ENCODE results near the gene CAV3. TPM values are rescaled to one million over a fixed set of nuclear protein-coding genes. Genes with fewer than 3 reads are reported as not detected.
"Not testable (repeated sequence)": the region's sequence is repeated elsewhere in the genome, so short reads cannot be mapped to it uniquely, and the experiment has no call there.

CAV3 gene
- not detected for total RNA-seq
- polyA plus RNA-seq: under 1 TPM in 1 of 3 donors, not detected in 2; 0.11 TPM
- long read RNA-seq, donor 1: 0 reads
- long read RNA-seq, donor 2: 0 reads

DNA sequence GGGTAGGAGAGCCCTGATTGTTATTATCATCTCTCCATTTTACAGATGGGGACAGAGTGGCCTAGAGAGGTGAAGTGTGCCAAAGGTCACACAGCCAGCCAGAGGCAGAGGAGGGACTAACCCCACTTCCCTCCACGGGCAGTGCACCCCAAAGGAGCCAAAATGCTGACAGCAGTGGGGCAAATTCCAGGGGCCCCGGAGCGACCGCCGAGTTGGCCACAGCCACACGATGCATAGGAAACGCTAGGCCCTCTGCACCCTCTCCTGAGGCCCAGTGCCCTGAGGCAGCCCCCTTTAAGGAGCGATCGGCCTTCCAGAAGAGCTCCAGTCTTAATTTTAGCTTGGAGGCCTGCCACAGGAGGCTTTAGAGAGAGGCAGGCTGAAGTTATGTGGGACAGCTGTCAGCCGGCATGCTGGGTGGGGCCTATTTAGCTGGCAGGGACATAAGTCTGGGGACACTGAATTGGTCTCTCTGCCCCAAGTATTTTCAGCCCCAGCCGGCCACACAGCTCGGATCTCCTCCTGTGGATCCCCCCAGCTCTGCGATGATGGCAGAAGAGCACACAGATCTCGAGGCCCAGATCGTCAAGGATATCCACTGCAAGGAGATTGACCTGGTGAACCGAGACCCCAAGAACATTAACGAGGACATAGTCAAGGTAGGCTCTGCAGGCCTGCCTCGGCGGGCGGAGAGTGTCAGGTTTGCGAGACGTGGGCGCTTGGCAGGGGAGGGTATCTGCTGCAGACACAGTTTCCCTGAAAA, at the start of gene CAV3:
CAV3 (plus strand) TSS at position 471 of the 763 bp plus-strand sequence; CDS start at position 546, 75 bp downstream.
- no peak for DNase-seq
- H3K4me1 ChIP-seq: peaks cover 0 to 7% (median 0%) of the 10 kb centered on the region in 6 donors
- no peaks in the 10 kb centered on the region for H3K9me3 ChIP-seq
- peaks cover 0 to 19% (median 0%) of the 10 kb centered on the region in 7 donors for H3K27me3 ChIP-seq (replicated peaks in 1 of 7)
- intact Hi-C loops (cut with DNase I; ENCODE audit: low total_unique reads): no loop called here
- 78 to 84% (median 82%) methylated on average over 13 to 23 of the region's 23 CpGs for WGBS, 5 donors
- H3K4me3 ChIP-seq: no peak within 1 kb of the TSS
- no peak within 1 kb of the TSS for H3K27ac ChIP-seq
- TF ChIP-seq POLR2AphosphoS5 (IDR thresholded peaks at IDR 0.05) (no peak), POLR2A (IDR thresholded peaks at IDR 0.05) (no peak)
- TF ChIP-seq, protein P1, sequence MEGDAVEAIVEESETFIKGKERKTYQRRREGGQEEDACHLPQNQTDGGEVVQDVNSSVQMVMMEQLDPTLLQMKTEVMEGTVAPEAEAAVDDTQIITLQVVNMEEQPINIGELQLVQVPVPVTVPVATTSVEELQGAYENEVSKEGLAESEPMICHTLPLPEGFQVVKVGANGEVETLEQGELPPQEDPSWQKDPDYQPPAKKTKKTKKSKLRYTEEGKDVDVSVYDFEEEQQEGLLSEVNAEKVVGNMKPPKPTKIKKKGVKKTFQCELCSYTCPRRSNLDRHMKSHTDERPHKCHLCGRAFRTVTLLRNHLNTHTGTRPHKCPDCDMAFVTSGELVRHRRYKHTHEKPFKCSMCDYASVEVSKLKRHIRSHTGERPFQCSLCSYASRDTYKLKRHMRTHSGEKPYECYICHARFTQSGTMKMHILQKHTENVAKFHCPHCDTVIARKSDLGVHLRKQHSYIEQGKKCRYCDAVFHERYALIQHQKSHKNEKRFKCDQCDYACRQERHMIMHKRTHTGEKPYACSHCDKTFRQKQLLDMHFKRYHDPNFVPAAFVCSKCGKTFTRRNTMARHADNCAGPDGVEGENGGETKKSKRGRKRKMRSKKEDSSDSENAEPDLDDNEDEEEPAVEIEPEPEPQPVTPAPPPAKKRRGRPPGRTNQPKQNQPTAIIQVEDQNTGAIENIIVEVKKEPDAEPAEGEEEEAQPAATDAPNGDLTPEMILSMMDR (IDR thresholded peaks at IDR 0.05 in 8 of 11, conservative IDR thresholded peaks at IDR 0.05 in 3 of 11): no peak
- H3K36me3 ChIP-seq: no peaks in the 10 kb centered on the region

DNA sequence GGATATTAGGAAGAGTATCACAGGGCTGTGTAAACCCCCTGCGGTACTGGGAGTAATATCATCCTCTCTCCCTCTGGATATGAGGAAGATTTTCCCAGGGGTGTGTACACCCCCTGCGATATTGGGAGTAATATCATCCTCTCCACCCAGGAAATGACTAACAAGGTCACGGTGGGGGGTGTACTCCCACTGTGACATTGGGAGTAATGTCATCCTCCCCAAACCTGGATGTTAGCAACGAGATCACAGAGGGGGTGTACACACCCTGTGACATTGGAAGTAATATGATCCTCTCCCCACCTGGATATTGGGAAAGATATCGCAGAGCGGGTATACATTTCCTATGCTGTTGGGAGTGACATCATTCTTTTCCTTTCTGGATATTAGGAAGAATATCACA, 48.6 kb upstream of the CAV3 start:
- whole genome bisulfite sequencing, 5 donors: 75 to 89% (median 79%) methylated on average over 6 of the region's 6 CpGs
- H3K4me3 ChIP-seq; H3K36me3 ChIP-seq; intact Hi-C loops (cut with DNase I; ENCODE audit: low total_unique reads); H3K27ac ChIP-seq; DNase-seq; H3K4me1 ChIP-seq; H3K9me3 ChIP-seq: not testable (repeated sequence)
- H3K27me3 ChIP-seq (replicated peaks in 1 of 7): peaks cover 0 to 15% (median 0%) of the 10 kb centered on the region in 7 donors

DNA sequence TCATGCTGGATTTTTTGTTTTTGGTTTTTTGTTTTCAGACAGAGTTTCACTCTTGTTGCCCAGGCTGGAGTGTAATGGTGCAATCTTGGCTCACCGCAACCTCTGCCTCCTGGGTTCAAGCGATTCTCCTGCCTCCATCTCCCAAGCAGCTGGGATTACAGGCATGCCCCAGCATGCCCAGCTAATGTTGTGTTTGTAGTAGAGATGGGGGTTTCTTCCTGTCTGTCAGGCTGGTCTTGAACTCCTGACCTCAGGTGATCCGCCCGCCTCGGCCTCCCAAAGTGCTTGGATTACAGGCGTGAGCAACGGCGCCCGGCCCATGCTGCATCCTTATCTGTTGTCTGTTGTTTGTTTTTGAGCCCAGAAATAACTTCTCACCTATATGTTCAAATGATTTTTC, 42.3 kb upstream of the CAV3 start:
- H3K27ac ChIP-seq; H3K4me3 ChIP-seq; intact Hi-C loops (cut with DNase I; ENCODE audit: low total_unique reads); DNase-seq; H3K9me3 ChIP-seq; H3K36me3 ChIP-seq; H3K27me3 ChIP-seq (replicated peaks in 1 of 7); H3K4me1 ChIP-seq: not testable (repeated sequence)
- 85 to 96% (median 90%) methylated on average over 9 of the region's 9 CpGs for WGBS, 5 donors

DNA sequence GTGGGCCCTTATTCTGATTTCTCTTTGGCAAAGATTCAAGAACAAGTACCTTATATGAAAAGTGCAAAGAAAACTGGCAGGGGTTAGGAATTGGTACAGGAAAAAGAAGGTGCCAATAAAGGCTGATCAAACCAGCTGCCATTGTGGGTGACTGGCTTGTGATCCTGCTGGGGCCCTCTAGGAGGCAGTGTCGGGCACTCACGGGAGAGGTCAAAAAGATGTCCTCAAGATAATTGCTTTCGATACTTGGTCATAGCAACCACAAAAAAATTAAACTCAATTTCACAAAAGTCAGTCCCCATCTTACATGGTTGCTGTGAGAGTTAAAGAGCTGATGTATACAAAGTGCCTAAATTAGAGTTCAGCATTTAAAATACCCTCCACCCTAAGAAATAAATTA, 31.0 kb upstream of the CAV3 start:
- WGBS, 5 donors: 33 to 50% (median 42%) methylated on average over 3 of the region's 3 CpGs
- TF ChIP-seq POLR2AphosphoS5 (IDR thresholded peaks at IDR 0.05) (no peak), POLR2A (IDR thresholded peaks at IDR 0.05) (no peak)
- TF ChIP-seq, protein P1 (IDR thresholded peaks at IDR 0.05 in 8 of 11, conservative IDR thresholded peaks at IDR 0.05 in 3 of 11): no peak
- Histone ChIP-seq H3K9me3 (peaks cover 0 to 32% (median 21%) of the 10 kb centered on the region in 8 donors), H3K36me3 (no peaks in the 10 kb centered on the region), H3K4me3 (no peak overlapping the region), H3K4me1 (no peaks in the 10 kb centered on the region), H3K27ac (no peak overlapping the region), H3K27me3 (replicated peaks in 1 of 7) (no peaks in the 10 kb centered on the region)
- intact Hi-C loops (cut with DNase I; ENCODE audit: low total_unique reads): no loop called here
- DNase-seq: no peak

DNA sequence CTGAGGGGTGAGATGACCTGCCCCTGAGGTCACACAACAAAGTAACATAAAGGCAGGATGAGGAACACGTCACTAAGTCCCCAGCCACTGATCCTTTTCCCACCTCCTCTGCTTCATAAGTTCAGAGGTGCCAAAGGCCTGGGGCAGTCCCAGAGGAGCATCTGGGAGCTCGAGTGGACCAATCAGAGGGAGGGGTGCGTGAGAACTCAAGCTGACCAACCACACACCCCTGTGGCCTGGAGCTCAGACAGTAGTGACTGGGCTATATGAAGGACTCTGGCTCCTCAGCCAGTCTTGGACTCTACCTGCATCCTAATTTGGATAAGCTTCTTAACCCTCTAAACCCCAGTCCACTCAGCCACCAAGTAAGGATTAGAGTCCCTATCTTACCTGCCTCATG, 28.0 kb upstream of the CAV3 start:
- no peak for TF ChIP-seq POLR2AphosphoS5 (IDR thresholded peaks at IDR 0.05)
- TF ChIP-seq, protein P1 (IDR thresholded peaks at IDR 0.05 in 8 of 11, conservative IDR thresholded peaks at IDR 0.05 in 3 of 11): no peak
- no peak for TF ChIP-seq POLR2A (IDR thresholded peaks at IDR 0.05)
- DNase-seq: no peak
- Histone ChIP-seq H3K27me3 (replicated peaks in 1 of 7) (no peaks in the 10 kb centered on the region), H3K4me3 (no peak overlapping the region), H3K36me3 (no peaks in the 10 kb centered on the region), H3K9me3 (peaks cover 0 to 25% (median 9%) of the 10 kb centered on the region in 8 donors), H3K27ac (no peak overlapping the region), H3K4me1 (no peaks in the 10 kb centered on the region)
- WGBS, 5 donors: 60 to 90% (median 83%) methylated on average over 2 to 3 of the region's 3 CpGs
- intact Hi-C loops (cut with DNase I; ENCODE audit: low total_unique reads): no loop called here

All from spleen (tissue), 13 donors.